Urinary bladder (tissue), 4 donors: ENCODE data around the gene FRMD8. TPM values are rescaled to one million over a fixed set of nuclear protein-coding genes. Genes with fewer than 3 reads are reported as not detected.

ENCODE experiments used
- DNase-seq: peaks from one replicate; pipeline ENCODE4 v3.0.0-alpha.2; 2015; ENCODE audit errors: extremely low spot score
- H3K27ac ChIP-seq: one replicate; pipeline ENCODE4 v1.5.1; 2013; ENCODE audit warnings: low read depth, mild to moderate bottlenecking, moderate library complexity
- H3K36me3 ChIP-seq: one replicate; pipeline ENCODE4 v1.6.1; 2013; ENCODE audit warnings: mild to moderate bottlenecking, moderate library complexity; ENCODE audit not compliant: insufficient read depth
- H3K4me1 ChIP-seq: one replicate; pipeline ENCODE4 v1.6.1; 2013; ENCODE audit warnings: mild to moderate bottlenecking, moderate library complexity; ENCODE audit not compliant: insufficient read depth
- H3K4me3 ChIP-seq: one replicate; pipeline ENCODE4 v1.5.1; 2013; ENCODE audit warnings: low read depth, low read length
- whole genome bisulfite sequencing: extraction: QIAGEN DNeasy Blood & Tissue Kit; methylation state at CpG from one replicate; pipeline ENCODE4 v1.1.7; 2013; 5-methylcytosine and 5-hydroxymethylcytosine counted together
- polyA plus RNA-seq: library from polyadenylated mRNA; stranded (reverse); fragments of 200-250 nt; gene quantifications from one replicate; pipeline ENCODE4 v1.2.3, GENCODE V29; 2013
- total RNA-seq: library from RNA; depleted of rRNA; stranded (reverse); fragments of >200 nt; gene quantifications from one replicate; pipeline ENCODE4 v1.2.3, GENCODE V29; 2014
- donor health status: healthy with polysubstance abuse.
- donor health status: healthy.

Gene FRMD8
- total RNA-seq, result 17.3 TPM
- 26.3 TPM for polyA plus RNA-seq

GRCh38 chr11:65386307-65387140 is at the start of gene FRMD8:
TSS of gene FRMD8 (plus strand) at chr11:65386637. CDS start at chr11:65387037, 400 bp downstream.
- peak; percentile 33 for DNase-seq
- peak within 1 kb of the TSS; percentile 70 for H3K4me3 ChIP-seq
- WGBS, result 1% methylated on average over 76 of the region's 76 CpGs
- H3K27ac ChIP-seq, result peak within 1 kb of the TSS; percentile 94
- H3K4me1 ChIP-seq, result no peaks in the 10 kb centered on the region
- H3K36me3 ChIP-seq, result no peaks in the 10 kb centered on the region

- WGBS, result 82% methylated on average over 7 of the region's 7 CpGs
- H3K4me3 ChIP-seq, result no peak overlapping the region
- no peak overlapping the region for H3K27ac ChIP-seq
- DNase-seq, result no peak
- peaks cover 6% of the 10 kb centered on the region for H3K36me3 ChIP-seq
- H3K4me1 ChIP-seq, result no peaks in the 10 kb centered on the region
Observed at GRCh38 chr11:65338676-65339075, 47.8 kb upstream of the FRMD8 start.

GRCh38 chr11:65340226-65340625 is 46.2 kb upstream of the FRMD8 start:
- DNase-seq, result no peak
- no peaks in the 10 kb centered on the region for H3K4me1 ChIP-seq
- no peak overlapping the region for H3K27ac ChIP-seq
- WGBS, result 94% methylated on average over 11 of the region's 11 CpGs
- H3K4me3 ChIP-seq, result no peak overlapping the region
- H3K36me3 ChIP-seq, result peaks cover 12% of the 10 kb centered on the region

- no peak overlapping the region for H3K4me3 ChIP-seq
- peaks cover 17% of the 10 kb centered on the region for H3K36me3 ChIP-seq
- no peak overlapping the region for H3K27ac ChIP-seq
- 96% methylated on average over 3 of the region's 3 CpGs for WGBS
- no peaks in the 10 kb centered on the region for H3K4me1 ChIP-seq
- DNase-seq, result no peak
Observed at GRCh38 chr11:65341856-65342255, 44.6 kb upstream of the FRMD8 start.

GRCh38 chr11:65351511-65351910 is 34.9 kb upstream of the FRMD8 start:
- DNase-seq, result no peak
- Histone ChIP-seq H3K36me3 (no peaks in the 10 kb centered on the region), H3K4me1 (no peaks in the 10 kb centered on the region), H3K27ac (no peak overlapping the region), H3K4me3 (no peak overlapping the region)
- WGBS, result 88% methylated on average over 2 of the region's 2 CpGs

- Histone ChIP-seq H3K36me3 (no peaks in the 10 kb centered on the region), H3K4me3 (no peak overlapping the region), H3K27ac (no peak overlapping the region), H3K4me1 (no peaks in the 10 kb centered on the region)
- 62% methylated on average over 3 of the region's 3 CpGs for WGBS
- no peak for DNase-seq
Observed at GRCh38 chr11:65352783-65353182, 33.7 kb upstream of the FRMD8 start.

- DNase-seq, result no peak
- no peaks in the 10 kb centered on the region for H3K36me3 ChIP-seq
- no peak overlapping the region for H3K27ac ChIP-seq
- WGBS, result 80% methylated on average over 7 of the region's 7 CpGs
- H3K4me1 ChIP-seq, result no peaks in the 10 kb centered on the region
- no peak overlapping the region for H3K4me3 ChIP-seq
Observed at GRCh38 chr11:65353376-65353775, 33.1 kb upstream of the FRMD8 start.

GRCh38 chr11:65353900-65354264 is 32.6 kb upstream of the FRMD8 start:
- Histone ChIP-seq H3K4me1 (no peaks in the 10 kb centered on the region), H3K36me3 (no peaks in the 10 kb centered on the region), H3K27ac (no peak overlapping the region), H3K4me3 (no peak overlapping the region)
- no peak for DNase-seq
- 12% methylated on average over 16 of the region's 16 CpGs for WGBS

- WGBS, result under 1% methylated on average over 79 of the region's 79 CpGs
- Histone ChIP-seq H3K4me3 (peak within 1 kb of the TSS; percentile 54), H3K36me3 (no peaks in the 10 kb centered on the region), H3K4me1 (no peaks in the 10 kb centered on the region), H3K27ac (no peak within 1 kb of the TSS)
- peak; percentile 89 for DNase-seq
Observed at GRCh38 chr11:65354265-65355012, 32.0 kb upstream of the FRMD8 start, which contains the start of gene TIGD3. TSS of gene TIGD3 (plus strand) at chr11:65354751. CDS start at chr11:65355809, 1,058 bp downstream.

GRCh38 chr11:65355013-65355775 is 31.2 kb upstream of the FRMD8 start:
- Histone ChIP-seq H3K4me3 (peak overlapping the region; percentile 54), H3K36me3 (no peaks in the 10 kb centered on the region), H3K27ac (no peak overlapping the region), H3K4me1 (no peaks in the 10 kb centered on the region)
- no peak for DNase-seq
- 1% methylated on average over 47 of the region's 47 CpGs for WGBS

- WGBS, result 32% methylated on average over 35 of the region's 35 CpGs
- no peak for DNase-seq
- Histone ChIP-seq H3K4me1 (no peaks in the 10 kb centered on the region), H3K36me3 (no peaks in the 10 kb centered on the region), H3K4me3 (peak overlapping the region; percentile 54), H3K27ac (no peak overlapping the region)
Observed at GRCh38 chr11:65355776-65356393, 30.6 kb upstream of the FRMD8 start.

- Histone ChIP-seq H3K4me3 (no peak overlapping the region), H3K27ac (no peak overlapping the region), H3K36me3 (no peaks in the 10 kb centered on the region), H3K4me1 (no peaks in the 10 kb centered on the region)
- 89% methylated on average over 30 of the region's 30 CpGs for WGBS
- DNase-seq, result no peak
Observed at GRCh38 chr11:65356394-65356972, 30.0 kb upstream of the FRMD8 start.

GRCh38 chr11:65357856-65358356 is 28.5 kb upstream of the FRMD8 start:
- no peaks in the 10 kb centered on the region for H3K36me3 ChIP-seq
- no peaks in the 10 kb centered on the region for H3K4me1 ChIP-seq
- DNase-seq, result no peak
- 72% methylated on average over 8 of the region's 8 CpGs for WGBS
- no peak overlapping the region for H3K27ac ChIP-seq
- no peak overlapping the region for H3K4me3 ChIP-seq
